Endodermal cell (in vitro differentiated cells): ENCODE results near the gene AFF1. TPM values are rescaled to one million over a fixed set of nuclear protein-coding genes. Genes with fewer than 3 reads are reported as not detected.

Source experiments
- DNase-seq: peaks from one replicate; pipeline ENCODE4 v3.0.0-alpha.2; 2017
- H3K27ac ChIP-seq: 2 replicates; pipeline ENCODE4 v1.5.1; 2013; ENCODE audit warnings: mild to moderate bottlenecking, low read depth, low read length, moderate library complexity
- H3K27me3 ChIP-seq: 2 replicates; pipeline ENCODE4 v1.6.1; 2013; ENCODE audit warnings: mild to moderate bottlenecking, low read length, moderate library complexity; ENCODE audit not compliant: insufficient read depth, control insufficient read depth, poor library complexity, severe bottlenecking
- H3K36me3 ChIP-seq: 2 replicates; pipeline ENCODE4 v1.7.0; 2013; ENCODE audit warnings: mild to moderate bottlenecking, low read length, moderate library complexity; ENCODE audit not compliant: control insufficient read depth, insufficient read depth
- H3K4me1 ChIP-seq: one replicate; pipeline ENCODE4 v1.7.0; 2013; ENCODE audit warnings: low read length; ENCODE audit not compliant: control insufficient read depth, insufficient read depth
- H3K4me3 ChIP-seq: 2 replicates; pipeline ENCODE4 v1.5.1; 2013; ENCODE audit warnings: mild to moderate bottlenecking, low read length, moderate library complexity
- H3K9ac ChIP-seq: 2 replicates; pipeline ENCODE4 v1.6.1; 2013; ENCODE audit warnings: mild to moderate bottlenecking, low read length, moderate library complexity; ENCODE audit not compliant: poor library complexity, severe bottlenecking; ENCODE audit errors: extremely low read depth
- H3K9me3 ChIP-seq: 2 replicates; pipeline ENCODE4 v1.6.1; 2013; ENCODE audit warnings: mild to moderate bottlenecking, low read length, moderate library complexity; ENCODE audit not compliant: control insufficient read depth
- H3K27ac Mint-ChIP-seq: 2 replicates; pipeline ENCODE4 v1.8.0; 2020; ENCODE audit warnings: mixed read lengths
- H3K27me3 Mint-ChIP-seq: 2 replicates; pipeline ENCODE4 v1.8.0; 2021; ENCODE audit warnings: mild to moderate bottlenecking, mixed read lengths; ENCODE audit not compliant: insufficient read depth
- H3K36me3 Mint-ChIP-seq: 2 replicates; pipeline ENCODE4 v1.8.0; 2020; ENCODE audit warnings: low read depth, mixed read lengths
- H3K4me1 Mint-ChIP-seq: 2 replicates; pipeline ENCODE4 v1.8.0; 2020; ENCODE audit warnings: mixed read lengths
- H3K4me3 Mint-ChIP-seq: 2 replicates; pipeline ENCODE4 v1.8.0; 2020; ENCODE audit warnings: mild to moderate bottlenecking, moderate library complexity, mixed read lengths
- H3K9me3 Mint-ChIP-seq: 2 replicates; pipeline ENCODE4 v1.8.0; 2020; ENCODE audit warnings: mild to moderate bottlenecking, mixed read lengths
- WGBS, 2 experiments: methylation state at CpG; one replicate each; pipeline versions ENCODE4 v1.1.5 to v1.1.7; 2013; ENCODE audit warnings: missing lambda C conversion rate in 2 of 2, mixed read lengths in 1 of 2; ENCODE audit not compliant: insufficient coverage in 1 of 2, insufficient read length in 1 of 2; 5-methylcytosine and 5-hydroxymethylcytosine counted together
- total RNA-seq, 2 donors: library from RNA; stranded (reverse); fragmentation: NEBNext Ultra II Directional in 1 of 2; extraction: Animal tissue kit (Norgen Biotek cat#: 25700) in 1 of 2; gene quantifications; 2 replicates in 1 of 2; 3 replicates in 1 of 2; pipeline ENCODE4 v1.2.1, GENCODE V29; 2021
- TF ChIP-seq, protein P1 (sequence below): fragments of 200-600 bp; sonication (generic); conservative IDR thresholded peaks from 2 replicates; pipeline ENCODE4 v1.5.0; 2021; ENCODE audit warnings: antibody characterized with exemption, mild to moderate bottlenecking

The AFF1 gene
- total RNA-seq, 2 donors from 2014 or later, result 134 to 171 TPM

GRCh38 chr4:87092389-87093141 lies 157.8 kb downstream of the AFF1 start:
- Histone ChIP-seq H3K4me3 (no peak overlapping the region), H3K4me1 (peaks cover 3% of the 10 kb centered on the region), H3K27ac (no peak overlapping the region), H3K27me3 (no peaks in the 10 kb centered on the region), H3K9ac (no peak overlapping the region), H3K9me3 (no peaks in the 10 kb centered on the region), H3K36me3 (peaks cover 74% of the 10 kb centered on the region)
- Mint-ChIP-seq H3K4me1 (peaks cover 14% of the 10 kb centered on the region), H3K4me3 (no peak overlapping the region), H3K36me3 (peaks cover 52% of the 10 kb centered on the region), H3K27me3 (no peaks in the 10 kb centered on the region), H3K27ac (no peak overlapping the region), H3K9me3 (no peaks in the 10 kb centered on the region)
- WGBS, 2 experiments, result 92 to 100% methylated on average over 1 to 4 of the region's 4 CpGs
- TF ChIP-seq, protein P1, sequence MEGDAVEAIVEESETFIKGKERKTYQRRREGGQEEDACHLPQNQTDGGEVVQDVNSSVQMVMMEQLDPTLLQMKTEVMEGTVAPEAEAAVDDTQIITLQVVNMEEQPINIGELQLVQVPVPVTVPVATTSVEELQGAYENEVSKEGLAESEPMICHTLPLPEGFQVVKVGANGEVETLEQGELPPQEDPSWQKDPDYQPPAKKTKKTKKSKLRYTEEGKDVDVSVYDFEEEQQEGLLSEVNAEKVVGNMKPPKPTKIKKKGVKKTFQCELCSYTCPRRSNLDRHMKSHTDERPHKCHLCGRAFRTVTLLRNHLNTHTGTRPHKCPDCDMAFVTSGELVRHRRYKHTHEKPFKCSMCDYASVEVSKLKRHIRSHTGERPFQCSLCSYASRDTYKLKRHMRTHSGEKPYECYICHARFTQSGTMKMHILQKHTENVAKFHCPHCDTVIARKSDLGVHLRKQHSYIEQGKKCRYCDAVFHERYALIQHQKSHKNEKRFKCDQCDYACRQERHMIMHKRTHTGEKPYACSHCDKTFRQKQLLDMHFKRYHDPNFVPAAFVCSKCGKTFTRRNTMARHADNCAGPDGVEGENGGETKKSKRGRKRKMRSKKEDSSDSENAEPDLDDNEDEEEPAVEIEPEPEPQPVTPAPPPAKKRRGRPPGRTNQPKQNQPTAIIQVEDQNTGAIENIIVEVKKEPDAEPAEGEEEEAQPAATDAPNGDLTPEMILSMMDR, result no peak
- DNase-seq, result no peak

GRCh38 chr4:87093443-87094123 lies 158.8 kb downstream of the AFF1 start:
- WGBS, 2 experiments, result 61 to 65% methylated on average over 4 of the region's 4 CpGs

DNA sequence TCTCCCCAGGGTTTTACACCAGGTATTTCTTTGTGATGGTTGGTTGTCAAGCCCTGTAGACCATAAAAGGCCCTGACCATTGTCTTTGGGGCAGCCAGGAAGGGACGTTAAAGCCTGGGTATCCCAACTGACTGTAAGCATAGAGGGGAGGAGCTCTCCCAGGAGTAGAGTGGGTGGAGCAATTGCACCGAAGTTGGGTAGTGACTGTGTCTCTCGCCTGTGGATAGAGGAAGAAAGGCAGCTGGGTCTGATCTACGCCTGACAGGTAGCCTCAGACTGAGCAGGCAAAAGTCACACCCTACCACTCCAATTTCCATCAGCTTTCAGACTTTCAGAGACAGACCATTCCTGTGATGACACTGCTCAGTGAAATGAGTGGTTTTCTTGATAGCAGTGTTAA lies 162.3 kb downstream of the AFF1 start:
- no peak overlapping the region for H3K27ac ChIP-seq
- no peaks in the 10 kb centered on the region for H3K9me3 Mint-ChIP-seq
- no peak overlapping the region for H3K9ac ChIP-seq
- peak overlapping the region; percentile 19 for H3K27ac Mint-ChIP-seq
- no peak overlapping the region for H3K4me3 ChIP-seq
- H3K9me3 ChIP-seq, result no peaks in the 10 kb centered on the region
- 19% methylated on average over 3 of the region's 4 CpGs; no CpG with 5 or more reads in 1 of the 2 experiments for WGBS, 2 experiments
- TF ChIP-seq, protein P1, result no peak
- H3K36me3 ChIP-seq, result peaks cover 66% of the 10 kb centered on the region
- peaks cover 8% of the 10 kb centered on the region for H3K4me1 ChIP-seq
- no peaks in the 10 kb centered on the region for H3K27me3 Mint-ChIP-seq
- H3K36me3 Mint-ChIP-seq, result peaks cover 42% of the 10 kb centered on the region
- H3K4me3 Mint-ChIP-seq, result no peak overlapping the region
- H3K4me1 Mint-ChIP-seq, result peaks cover 37% of the 10 kb centered on the region
- peak; percentile 88 for DNase-seq
- no peaks in the 10 kb centered on the region for H3K27me3 ChIP-seq

More at GRCh38 chr4:87093443-87094123, 158.8 kb downstream of the AFF1 start:
- H3K27me3 Mint-ChIP-seq, result no peaks in the 10 kb centered on the region
- peak; percentile 66 for DNase-seq
- H3K36me3 Mint-ChIP-seq, result peaks cover 49% of the 10 kb centered on the region
- H3K27ac ChIP-seq, result no peak overlapping the region
- no peak overlapping the region for H3K4me3 ChIP-seq
- H3K4me1 ChIP-seq, result peaks cover 7% of the 10 kb centered on the region
- no peaks in the 10 kb centered on the region for H3K9me3 Mint-ChIP-seq
- peaks cover 23% of the 10 kb centered on the region for H3K4me1 Mint-ChIP-seq
- no peaks in the 10 kb centered on the region for H3K9me3 ChIP-seq
- no peak overlapping the region for H3K4me3 Mint-ChIP-seq
- H3K27ac Mint-ChIP-seq, result no peak overlapping the region
- TF ChIP-seq, protein P1, result peak; percentile 73
- no peaks in the 10 kb centered on the region for H3K27me3 ChIP-seq
- peaks cover 71% of the 10 kb centered on the region for H3K36me3 ChIP-seq
- H3K9ac ChIP-seq, result no peak overlapping the region
